Mesothelial cell of epicardium (in vitro differentiated cells): Measurements from ENCODE around the gene HLA-A. TPM values are rescaled to one million over a fixed set of nuclear protein-coding genes. Genes with fewer than 3 reads are reported as not detected.

Experiments used
- DNase-seq, 2 experiments: peaks; one replicate each; pipeline ENCODE4 v3.0.0; 2021; ENCODE audit warnings: low spot score in 2 of 2; ENCODE audit not compliant: unreplicated experiment in 2 of 2
- H3K27ac Mint-ChIP-seq: 2 replicates; pipeline ENCODE4 v1.8.0; 2021; ENCODE audit warnings: mixed read lengths
- H3K27me3 Mint-ChIP-seq: 2 replicates; pipeline ENCODE4 v1.8.0; 2021; ENCODE audit warnings: low read depth, mixed read lengths
- H3K36me3 Mint-ChIP-seq: 2 replicates; pipeline ENCODE4 v1.8.0; 2021; ENCODE audit warnings: mixed read lengths
- H3K4me1 Mint-ChIP-seq: 2 replicates; pipeline ENCODE4 v1.8.0; 2021; ENCODE audit warnings: mixed read lengths
- H3K4me3 Mint-ChIP-seq: 2 replicates; pipeline ENCODE4 v1.8.0; 2021; ENCODE audit warnings: mild to moderate bottlenecking, moderate library complexity, mixed read lengths
- H3K9me3 Mint-ChIP-seq: 2 replicates; pipeline ENCODE4 v1.8.0; 2021; ENCODE audit warnings: mixed read lengths
- CTCF ChIP-seq: fragments of 200-600 bp; sonication (generic); IDR thresholded peaks from one replicate; pipeline ENCODE4 v1.5.0; 2021; ENCODE audit warnings: antibody characterized with exemption; ENCODE audit not compliant: unreplicated experiment
- total RNA-seq: library from RNA; stranded (reverse); gene quantifications from 3 replicates; pipeline ENCODE4 v1.2.1, GENCODE V29; 2021

The HLA-A gene
- total RNA-seq, 1 donor from 2014 or later = 115 TPM

GRCh38 chr6:29919506-29920445 is 22.6 kb upstream of the HLA-A start:
- Mint-ChIP-seq H3K4me3 (no peak overlapping the region), H3K27me3 (peaks cover 58% of the 10 kb centered on the region), H3K9me3 (peaks cover 14% of the 10 kb centered on the region)

GRCh38 chr6:29924287-29924686 is 18.0 kb upstream of the HLA-A start:
- Mint-ChIP-seq H3K4me3 (no peak overlapping the region), H3K4me1 (no peaks in the 10 kb centered on the region), H3K27me3 (peaks cover 30% of the 10 kb centered on the region), H3K27ac (no peak overlapping the region), H3K9me3 (peaks cover 14% of the 10 kb centered on the region), H3K36me3 (no peaks in the 10 kb centered on the region)
- DNase-seq = no peak
- no peak for TF ChIP-seq CTCF

More at GRCh38 chr6:29919506-29920445, 22.6 kb upstream of the HLA-A start:
- Mint-ChIP-seq H3K27ac (no peak overlapping the region), H3K36me3 (no peaks in the 10 kb centered on the region), H3K4me1 (no peaks in the 10 kb centered on the region)
- DNase-seq = no peak
- no peak for TF ChIP-seq CTCF

GRCh38 chr6:29924731-29925130 is 17.6 kb upstream of the HLA-A start:
- Mint-ChIP-seq H3K4me3 (no peak overlapping the region), H3K36me3 (no peaks in the 10 kb centered on the region)

GRCh38 chr6:29925321-29925720 is 17.0 kb upstream of the HLA-A start:
- Mint-ChIP-seq H3K27me3 (peaks cover 22% of the 10 kb centered on the region), H3K27ac (no peak overlapping the region), H3K36me3 (no peaks in the 10 kb centered on the region), H3K4me3 (no peak overlapping the region), H3K9me3 (peaks cover 14% of the 10 kb centered on the region), H3K4me1 (no peaks in the 10 kb centered on the region)
- DNase-seq = no peak
- no peak for TF ChIP-seq CTCF

More at GRCh38 chr6:29924731-29925130, 17.6 kb upstream of the HLA-A start:
- DNase-seq = no peak
- TF ChIP-seq CTCF = no peak
- H3K9me3 Mint-ChIP-seq = peaks cover 14% of the 10 kb centered on the region
- peaks cover 26% of the 10 kb centered on the region for H3K27me3 Mint-ChIP-seq
- no peak overlapping the region for H3K27ac Mint-ChIP-seq
- H3K4me1 Mint-ChIP-seq = no peaks in the 10 kb centered on the region

GRCh38 chr6:29925727-29926412 is 16.5 kb upstream of the HLA-A start:
- Mint-ChIP-seq H3K4me3 (no peak overlapping the region), H3K27ac (no peak overlapping the region), H3K36me3 (no peaks in the 10 kb centered on the region), H3K4me1 (no peaks in the 10 kb centered on the region), H3K27me3 (peaks cover 19% of the 10 kb centered on the region), H3K9me3 (peaks cover 9% of the 10 kb centered on the region)
- TF ChIP-seq CTCF = no peak
- DNase-seq = no peak
